ENCODE results near the gene VPS13D. TPM values are rescaled to one million over a fixed set of nuclear protein-coding genes. Genes with fewer than 3 reads are reported as not detected.

Gene VPS13D
- total RNA-seq, 1 donor from 2014 or later = 81.7 TPM

DNA sequence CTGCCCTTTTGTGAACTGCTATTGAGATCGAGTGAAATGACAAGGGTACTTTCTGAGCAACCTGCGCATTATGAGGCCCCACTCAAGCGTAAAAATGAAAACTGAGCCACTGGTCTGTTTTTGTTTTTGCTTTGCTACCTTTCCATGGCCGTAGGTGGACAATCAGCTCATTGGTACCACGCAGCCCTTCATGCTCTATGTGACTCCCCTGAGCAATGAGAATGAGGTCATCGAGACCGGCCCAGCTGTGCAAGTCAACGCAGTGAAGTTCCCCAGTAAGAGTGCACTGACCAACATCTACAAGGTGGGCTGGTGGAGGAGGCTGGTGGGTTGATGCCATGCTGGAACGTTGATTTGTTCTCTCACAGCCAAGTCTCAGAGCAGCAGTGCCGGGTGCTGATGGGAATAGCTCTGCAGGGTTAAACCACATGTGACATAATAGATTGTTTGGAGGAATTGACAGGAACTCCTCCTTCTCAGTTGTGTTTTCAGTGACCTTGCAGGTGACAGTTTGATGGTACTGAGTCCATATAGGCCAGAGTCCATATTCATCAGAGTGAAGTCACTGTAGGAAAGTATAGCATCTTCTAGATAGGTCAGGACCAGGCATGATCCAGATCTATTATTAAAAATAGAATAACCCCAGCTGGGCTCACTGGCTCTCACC is 170.3 kb downstream of the VPS13D start:
- ATAC-seq = no peak
- peaks cover 49% of the 10 kb centered on the region for H3K36me3 ChIP-seq
- intact Hi-C loops (cut with DNase I) = no loop called here

DNA sequence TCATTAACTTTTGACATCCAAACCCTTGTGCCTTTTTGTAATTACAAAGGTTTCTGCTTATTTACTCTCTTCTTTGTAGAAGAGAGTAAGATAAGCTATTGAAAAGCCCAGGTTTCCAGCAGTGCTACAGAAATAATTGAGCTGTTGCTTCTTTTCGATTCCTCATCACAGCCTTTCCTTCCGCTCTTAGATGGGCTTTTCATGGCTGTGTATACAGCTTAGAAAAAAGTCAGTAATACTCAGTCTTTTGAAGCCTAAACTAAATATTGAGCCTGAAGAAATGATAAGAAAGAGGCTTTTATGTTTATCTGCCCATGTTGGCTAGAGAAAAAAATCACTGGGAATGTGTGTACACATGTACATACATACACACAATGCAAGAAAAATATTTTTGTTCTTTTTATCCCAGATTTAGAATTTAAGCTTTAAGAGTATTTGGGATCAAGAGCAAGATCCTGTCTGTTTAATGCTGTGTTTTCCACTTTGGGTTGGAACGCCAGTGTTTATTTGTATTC is 172.4 kb downstream of the VPS13D start:
- Histone ChIP-seq H3K36me3 (peaks cover 53% of the 10 kb centered on the region), H3K4me1 (peaks cover 32% of the 10 kb centered on the region), H3K27ac (no peak overlapping the region), H3K9me3 (no peaks in the 10 kb centered on the region), H3K4me3 (no peak overlapping the region), H3K27me3 (ENCODE audit: low read depth) (no peaks in the 10 kb centered on the region)
- DNase-seq (no peak), ATAC-seq (no peak)
- TF ChIP-seq CTCF (IDR thresholded peaks at IDR 0.05) = no peak
- intact Hi-C loops (cut with DNase I) = no loop called here

More for the DNA sequence above, 170.3 kb downstream of the VPS13D start:
- Histone ChIP-seq H3K4me1 (peaks cover 13% of the 10 kb centered on the region), H3K4me3 (no peak overlapping the region), H3K9me3 (no peaks in the 10 kb centered on the region), H3K27me3 (ENCODE audit: low read depth) (no peaks in the 10 kb centered on the region), H3K27ac (no peak overlapping the region)
- no peak for TF ChIP-seq CTCF (IDR thresholded peaks at IDR 0.05)
- no peak for DNase-seq

- Histone ChIP-seq H3K27me3 (ENCODE audit: low read depth) (no peaks in the 10 kb centered on the region), H3K36me3 (peaks cover 53% of the 10 kb centered on the region), H3K4me1 (peaks cover 32% of the 10 kb centered on the region), H3K9me3 (no peaks in the 10 kb centered on the region), H3K4me3 (no peak overlapping the region), H3K27ac (no peak overlapping the region)
- no peak for ATAC-seq
- intact Hi-C loops (cut with DNase I) = no loop called here
- DNase-seq = no peak
- no peak for TF ChIP-seq CTCF (IDR thresholded peaks at IDR 0.05)
Observed at GRCh38 chr1:12402842-12403241, 173.0 kb downstream of the VPS13D start.

- Histone ChIP-seq H3K4me3 (no peak overlapping the region), H3K4me1 (peaks cover 40% of the 10 kb centered on the region), H3K9me3 (no peaks in the 10 kb centered on the region), H3K36me3 (peaks cover 52% of the 10 kb centered on the region), H3K27ac (no peak overlapping the region), H3K27me3 (ENCODE audit: low read depth) (no peaks in the 10 kb centered on the region)
- TF ChIP-seq CTCF (IDR thresholded peaks at IDR 0.05) = no peak
- ATAC-seq (no peak), DNase-seq (no peak)
- intact Hi-C loops (cut with DNase I) = no loop called here
Observed at GRCh38 chr1:12404918-12405317, 175.1 kb downstream of the VPS13D start.

- intact Hi-C loops (cut with DNase I) = no loop called here
- Histone ChIP-seq H3K4me1 (peaks cover 40% of the 10 kb centered on the region), H3K36me3 (peaks cover 46% of the 10 kb centered on the region), H3K27me3 (ENCODE audit: low read depth) (no peaks in the 10 kb centered on the region), H3K27ac (peak overlapping the region; percentile 64), H3K4me3 (no peak overlapping the region), H3K9me3 (no peaks in the 10 kb centered on the region)
- ATAC-seq = peak; percentile 27 to 47
- TF ChIP-seq CTCF (IDR thresholded peaks at IDR 0.05) = peak; percentile 24
- no peak for DNase-seq
Observed at GRCh38 chr1:12405325-12406210, 175.7 kb downstream of the VPS13D start.

All from lower lobe of right lung (tissue), 2 donors.